LNCaP clone FGC (cell line): Measurements from ENCODE around the gene CCT5.
"Not testable (repeated sequence)": the region's sequence is repeated elsewhere in the genome, so short reads cannot be mapped to it uniquely, and the experiment has no call there.

ENCODE experiments used
- DNase-seq: peaks from one replicate; pipeline ENCODE4 v3.0.0-alpha.2; 2011; ENCODE audit warnings: low read depth
- H3K4me3 ChIP-seq: 2 replicates; pipeline ENCODE4 v1.5.1; 2011; ENCODE audit warnings: mild to moderate bottlenecking, low read depth, low read length, control low read depth
- CTCF ChIP-seq: IDR thresholded peaks from 2 replicates; pipeline ENCODE4 v1.5.1; 2012; ENCODE audit warnings: mild to moderate bottlenecking; ENCODE audit not compliant: control insufficient read depth, insufficient read depth; ENCODE audit errors: extremely low read depth

Gene CCT5

GRCh38 chr5:10279925-10280720, 30.0 kb downstream of the CCT5 start:
- TF ChIP-seq CTCF = no peak
- H3K4me3 ChIP-seq = no peak overlapping the region
- DNase-seq = no peak

- no peak for DNase-seq
- peak; percentile 81 for TF ChIP-seq CTCF
- H3K4me3 ChIP-seq = no peak overlapping the region
Observed at GRCh38 chr5:10283927-10284635, 34.0 kb downstream of the CCT5 start.

DNA sequence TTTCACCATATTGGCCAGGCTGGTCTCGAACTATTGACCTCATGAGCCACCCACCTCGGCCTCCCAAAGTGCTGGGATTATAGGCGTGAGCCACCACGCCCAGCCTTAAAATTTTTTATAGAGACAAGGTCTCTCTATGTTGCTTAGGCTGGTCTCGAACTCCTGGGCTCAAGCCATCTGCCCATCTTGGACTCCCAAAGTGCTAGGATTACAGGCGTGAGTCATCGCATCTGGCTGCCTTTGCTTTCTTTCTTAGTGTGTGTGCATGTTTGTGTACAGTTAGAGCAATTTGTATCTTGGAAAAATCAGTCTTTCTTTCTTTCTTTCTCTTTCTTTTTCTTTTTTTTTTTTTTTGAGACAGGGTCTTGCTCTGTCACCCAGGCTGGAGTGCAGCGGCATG, 35.3 kb downstream of the CCT5 start:
- H3K4me3 ChIP-seq, DNase-seq: not testable (repeated sequence)

DNA sequence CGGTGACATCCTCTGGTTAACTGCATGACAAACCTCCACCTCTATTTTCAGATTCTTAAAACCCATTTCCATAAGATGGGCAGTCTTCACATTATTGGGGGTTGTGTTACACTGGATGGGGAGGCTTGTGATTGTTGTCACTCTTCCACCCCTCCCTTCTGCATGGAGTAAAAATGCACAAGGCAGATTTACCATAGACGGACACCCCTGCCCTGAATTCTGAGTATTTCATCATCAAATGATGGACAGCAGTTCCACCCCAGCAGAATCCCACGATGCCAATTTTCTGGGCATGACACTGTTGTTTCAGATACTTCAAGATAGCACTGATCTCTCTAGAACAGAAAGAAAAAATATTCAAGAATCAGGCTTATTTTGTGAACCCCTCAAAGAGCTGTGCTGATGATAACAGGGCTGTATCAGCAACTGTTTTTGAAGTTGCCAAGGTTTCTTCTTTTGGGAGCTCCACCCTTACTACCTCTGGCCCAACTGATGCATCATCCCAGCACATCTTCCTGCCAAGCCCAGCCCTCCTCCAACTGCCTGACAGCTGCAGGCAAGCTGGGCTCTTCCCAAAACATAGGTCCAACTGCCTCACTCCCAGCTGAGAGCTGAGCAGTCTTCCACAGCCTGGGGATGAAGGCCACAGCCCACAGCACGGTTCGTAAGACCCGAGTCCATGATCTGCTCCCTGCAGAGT, 36.2 kb downstream of the CCT5 start:
- DNase-seq = no peak
- H3K4me3 ChIP-seq = no peak overlapping the region
- TF ChIP-seq CTCF = no peak

DNA sequence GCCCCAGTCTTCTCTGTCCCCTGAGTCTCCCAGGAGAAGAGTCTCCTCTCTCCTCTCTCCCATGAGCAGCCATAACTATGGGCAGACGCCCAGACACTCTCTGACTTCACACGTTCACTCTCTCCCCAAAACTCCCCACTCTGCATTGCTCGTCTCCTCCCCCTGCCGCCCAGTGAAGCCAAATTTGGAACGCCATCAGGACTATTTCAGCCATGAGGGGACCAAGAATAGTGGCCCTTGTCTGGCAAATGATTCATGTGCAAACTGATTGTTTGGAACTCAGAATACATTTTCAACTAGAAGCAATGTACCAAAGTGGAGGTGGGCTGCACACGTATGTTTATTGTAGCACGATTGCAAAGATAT, 36.8 kb downstream of the CCT5 start:
- no peak for DNase-seq
- no peak overlapping the region for H3K4me3 ChIP-seq
- TF ChIP-seq CTCF = no peak

DNA sequence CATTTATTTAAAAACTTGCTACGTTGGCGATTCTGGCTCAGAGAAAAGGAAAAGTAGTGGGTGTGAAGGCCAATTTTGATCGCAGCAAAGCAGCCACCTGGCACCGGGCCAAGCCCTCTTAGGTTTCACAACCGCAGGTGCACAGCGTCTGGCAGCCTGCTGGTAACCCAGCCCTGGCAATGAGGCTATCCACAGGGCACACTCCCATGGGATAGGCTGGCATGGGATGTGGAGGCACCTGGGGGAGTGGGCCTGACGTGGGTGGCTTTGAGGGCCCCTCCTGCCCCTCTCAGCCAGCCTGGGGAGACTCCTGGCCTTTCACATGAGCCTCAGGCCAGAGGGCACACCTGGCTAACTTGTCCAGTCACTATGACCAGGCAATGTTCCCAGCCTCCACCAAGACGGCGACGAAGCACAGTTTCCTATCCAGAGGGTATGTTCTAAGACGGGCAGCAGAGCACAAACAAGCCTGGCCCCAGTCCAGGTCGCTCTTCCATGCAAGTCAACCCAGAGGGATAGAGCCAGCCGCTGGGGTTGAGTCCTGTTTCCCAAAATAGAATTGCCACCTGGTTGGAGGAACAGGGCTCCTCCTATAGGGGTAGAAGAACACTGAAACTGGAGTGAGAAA, 38.6 kb downstream of the CCT5 start:
- no peak overlapping the region for H3K4me3 ChIP-seq
- no peak for TF ChIP-seq CTCF
- DNase-seq = peak; percentile 79

- peak; percentile 57 for DNase-seq
- no peak for TF ChIP-seq CTCF
- H3K4me3 ChIP-seq = no peak overlapping the region
Observed at GRCh38 chr5:10289353-10289752, 39.3 kb downstream of the CCT5 start.
